ENCODE results near the gene MIS12.

The MIS12 gene

DNA sequence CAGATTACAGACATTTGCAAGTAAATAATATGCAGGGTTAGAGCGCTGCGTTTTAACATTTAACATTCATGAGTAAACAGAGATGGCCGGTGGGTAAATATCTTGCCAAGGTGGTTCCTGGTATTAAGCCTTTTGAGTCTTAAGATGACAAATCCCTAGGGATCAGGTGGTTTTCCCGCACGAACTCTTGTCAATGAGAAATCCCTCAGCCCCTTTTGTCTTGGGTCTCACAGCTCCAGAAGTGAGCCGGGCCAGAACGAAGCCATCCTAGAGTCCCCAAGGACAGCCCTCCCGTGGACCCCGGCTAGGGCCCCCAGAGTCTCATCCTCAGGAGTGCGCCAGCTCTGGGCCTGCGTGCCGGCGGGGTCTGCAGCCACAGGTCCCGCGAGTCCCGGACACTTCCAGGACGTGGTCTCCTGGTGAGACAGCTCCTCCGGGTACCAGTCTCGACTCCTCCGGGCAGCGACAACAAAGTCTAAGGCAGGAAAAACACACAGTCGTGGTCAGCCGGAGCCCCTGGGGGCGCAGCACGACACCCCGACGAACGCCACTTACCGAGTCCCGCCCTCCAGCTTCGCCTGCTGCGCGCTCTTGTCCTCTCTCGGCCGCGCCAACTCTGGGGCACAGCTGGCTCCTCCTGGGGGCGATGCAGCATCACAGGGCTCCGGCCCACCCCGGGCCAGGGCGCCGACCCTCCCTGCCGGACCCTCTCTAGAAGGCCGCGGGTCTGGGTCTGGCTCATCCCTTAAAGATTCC, 13.3 kb downstream of the MIS12 start:
- peak in 29 of 56 donors; percentile 3 to 56 (median 23) for DNase-seq

DNA sequence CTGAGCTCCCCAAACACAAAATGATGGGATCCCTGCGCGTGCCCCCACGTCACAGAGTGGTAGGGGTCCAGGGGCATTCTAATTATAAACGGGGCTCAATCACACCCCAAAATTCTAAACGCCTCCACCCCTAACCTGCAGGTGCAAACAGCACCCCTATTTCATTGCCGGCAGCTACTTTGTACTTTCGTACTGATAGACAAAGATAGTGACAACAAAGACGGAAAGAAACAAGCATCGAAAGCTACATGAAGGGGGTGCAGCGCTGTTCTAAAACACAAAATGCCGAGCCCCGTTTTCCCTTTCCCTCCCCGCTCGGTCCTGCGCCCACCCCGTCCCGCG, 13.9 kb downstream of the MIS12 start:
- DNase-seq = peak in 2 of 56 donors; percentile 17 to 37

DNA sequence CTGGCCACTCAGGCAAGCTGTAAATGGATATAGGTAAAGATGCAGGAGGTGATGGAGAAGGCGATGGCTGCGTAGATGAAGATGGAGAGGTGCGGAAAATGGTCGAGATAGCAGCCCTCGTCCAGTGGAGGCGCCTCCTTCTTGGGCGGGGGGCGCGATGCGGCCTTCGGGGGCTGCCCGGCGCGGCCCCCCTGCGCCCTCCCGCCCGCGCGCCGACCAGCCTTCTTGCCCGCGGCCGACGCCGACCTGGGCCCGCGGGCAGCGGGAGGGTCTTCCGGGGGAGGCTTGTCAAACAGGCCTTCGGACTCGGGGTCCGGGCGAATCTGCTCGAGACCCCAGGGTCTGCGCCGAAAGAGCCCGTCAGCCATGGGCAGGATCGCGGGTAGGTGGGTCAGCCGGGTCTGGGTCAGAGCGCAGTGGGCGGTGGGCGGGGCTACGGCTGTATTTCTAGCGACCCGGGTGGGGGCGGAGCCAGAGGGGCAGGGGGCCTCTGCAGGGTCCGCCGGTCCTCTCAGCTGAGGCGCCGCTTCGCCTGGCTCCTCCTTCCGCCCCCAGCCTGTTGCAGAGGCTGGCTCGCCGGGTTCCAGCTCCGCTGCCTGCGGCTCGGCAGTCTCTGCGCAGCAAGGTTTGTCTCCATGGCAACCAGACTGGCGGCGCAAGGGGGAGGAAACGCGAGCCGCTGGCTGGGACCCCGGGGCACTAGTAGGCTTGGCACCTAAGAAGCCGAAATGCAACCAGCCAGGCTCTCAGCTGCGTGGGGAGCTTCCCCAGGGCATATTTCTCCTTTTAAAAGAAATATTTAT, 14.4 kb downstream of the MIS12 start:
- peak in 54 of 56 donors; percentile 21 to 94 (median 84) for DNase-seq

DNA sequence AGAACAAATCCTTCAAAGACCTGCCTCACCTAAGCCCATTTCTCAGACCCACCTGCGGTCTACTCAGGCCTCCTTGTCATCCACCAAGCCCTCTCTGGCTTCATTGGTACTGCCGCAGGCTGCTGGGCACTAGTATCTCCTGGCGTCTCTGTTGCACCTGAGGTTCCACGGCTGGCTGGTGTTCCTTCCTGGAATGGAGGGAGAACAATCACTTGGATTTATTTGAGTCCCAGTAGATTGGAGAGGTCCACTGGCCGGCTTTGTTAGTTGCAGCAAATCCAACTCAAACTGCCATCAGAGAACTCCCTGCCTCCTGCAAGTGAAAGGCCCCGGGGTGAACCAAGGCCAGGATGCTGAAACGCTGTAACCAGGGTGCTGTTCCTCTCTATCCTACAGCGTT, 15.3 kb downstream of the MIS12 start:
- peak in 1 of 56 donors; percentile 6 for DNase-seq

DNA sequence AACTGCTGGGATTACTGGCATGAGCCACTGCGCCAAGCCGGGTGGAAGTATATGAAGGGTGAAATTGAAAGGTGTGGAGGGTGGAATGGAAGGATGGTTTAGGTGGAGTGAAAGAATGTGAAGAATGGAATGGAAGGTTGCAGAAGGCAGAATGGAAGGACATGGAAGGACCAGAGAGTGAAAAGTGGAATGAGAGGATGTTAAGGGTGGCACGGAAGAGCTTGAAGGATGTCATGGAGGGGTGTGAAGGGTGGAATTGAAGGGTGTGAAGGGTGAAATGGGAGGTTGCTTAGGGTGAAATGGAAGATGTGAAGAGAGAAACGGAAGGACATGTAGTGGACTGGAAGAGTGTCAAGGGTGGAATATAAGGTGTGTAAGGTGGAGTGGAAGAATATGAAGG, 16.2 kb downstream of the MIS12 start:
- DNase-seq = no peak

DNA sequence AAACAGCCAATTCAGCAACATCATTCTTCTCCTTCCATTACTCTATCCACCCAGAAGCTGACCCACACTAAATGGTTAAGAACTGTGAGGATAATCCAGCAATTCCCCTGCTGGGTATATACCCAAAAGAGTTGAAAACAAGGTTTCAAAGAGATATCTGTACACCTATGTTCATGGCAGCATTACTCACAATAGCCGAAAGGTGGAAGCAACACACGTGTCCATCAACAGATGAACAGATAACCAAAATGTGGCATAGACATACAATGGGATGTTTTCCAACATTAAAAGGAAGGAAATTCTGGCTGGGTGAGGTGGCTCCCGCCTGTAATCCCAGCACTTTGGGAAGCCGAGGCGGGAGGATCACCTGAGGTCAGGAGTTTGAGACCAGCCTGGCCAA, 19.9 kb downstream of the MIS12 start:
- no peak for DNase-seq

DNA sequence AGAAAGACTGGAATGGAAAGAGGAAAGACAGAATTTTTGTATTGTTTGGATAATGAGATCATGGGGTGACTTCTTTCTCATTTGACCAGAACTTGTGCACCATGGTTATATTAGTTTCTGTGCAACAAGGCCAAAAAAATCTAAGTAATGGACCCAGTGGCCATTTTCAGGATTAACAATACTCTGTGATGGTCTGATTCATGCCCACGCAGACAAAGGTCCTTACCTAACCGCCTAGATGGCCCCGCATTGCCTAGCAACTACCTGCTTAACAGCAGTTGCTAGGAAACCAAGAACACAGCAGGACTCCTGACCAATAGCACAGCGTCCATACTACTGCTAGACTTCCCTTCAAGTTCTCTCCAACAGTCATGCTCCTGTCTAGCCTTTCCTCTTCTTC, 22.4 kb downstream of the MIS12 start:
- peak in 7 of 56 donors; percentile 3 to 14 (median 9) for DNase-seq

DNA sequence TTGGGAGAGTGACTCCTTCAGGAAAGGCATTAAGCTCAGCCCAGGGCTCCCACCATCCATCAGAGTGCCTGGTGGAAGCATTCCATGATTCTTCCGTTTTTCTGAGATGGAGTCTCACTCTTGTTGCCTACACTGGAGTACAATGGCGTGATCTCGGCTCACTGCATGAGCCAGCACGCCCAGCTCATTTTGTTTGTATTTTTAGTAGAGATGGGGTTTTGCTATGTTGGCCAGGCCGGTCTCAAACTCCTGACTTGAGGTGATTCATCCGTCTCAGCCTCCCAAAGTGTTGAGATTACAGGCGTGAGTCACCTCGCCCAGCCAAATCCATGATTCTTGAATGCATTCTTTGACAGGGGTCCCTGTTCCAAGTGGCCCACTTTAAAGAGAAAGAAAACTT, 23.1 kb downstream of the MIS12 start:
- DNase-seq = no peak

DNA sequence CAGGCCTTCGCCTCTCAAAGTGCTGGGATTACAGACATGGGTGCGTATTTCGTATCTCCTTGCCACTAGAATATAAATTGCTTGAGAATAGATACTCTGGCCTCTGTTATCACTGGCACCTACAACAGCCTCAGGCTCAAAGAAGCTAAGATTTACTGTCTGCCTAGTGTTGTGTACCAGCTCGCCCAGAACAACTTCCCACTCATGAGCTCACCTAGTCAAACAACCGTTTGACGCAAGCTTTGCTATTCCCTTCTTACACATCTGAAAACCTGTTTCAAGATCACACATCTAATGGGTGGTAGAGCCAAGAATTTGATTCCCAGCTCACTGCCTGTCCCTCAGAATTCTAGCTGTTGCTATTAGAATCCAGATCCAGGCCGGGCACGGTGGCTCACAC, 24.4 kb downstream of the MIS12 start:
- DNase-seq = peak in 1 of 56 donors; percentile 25

DNA sequence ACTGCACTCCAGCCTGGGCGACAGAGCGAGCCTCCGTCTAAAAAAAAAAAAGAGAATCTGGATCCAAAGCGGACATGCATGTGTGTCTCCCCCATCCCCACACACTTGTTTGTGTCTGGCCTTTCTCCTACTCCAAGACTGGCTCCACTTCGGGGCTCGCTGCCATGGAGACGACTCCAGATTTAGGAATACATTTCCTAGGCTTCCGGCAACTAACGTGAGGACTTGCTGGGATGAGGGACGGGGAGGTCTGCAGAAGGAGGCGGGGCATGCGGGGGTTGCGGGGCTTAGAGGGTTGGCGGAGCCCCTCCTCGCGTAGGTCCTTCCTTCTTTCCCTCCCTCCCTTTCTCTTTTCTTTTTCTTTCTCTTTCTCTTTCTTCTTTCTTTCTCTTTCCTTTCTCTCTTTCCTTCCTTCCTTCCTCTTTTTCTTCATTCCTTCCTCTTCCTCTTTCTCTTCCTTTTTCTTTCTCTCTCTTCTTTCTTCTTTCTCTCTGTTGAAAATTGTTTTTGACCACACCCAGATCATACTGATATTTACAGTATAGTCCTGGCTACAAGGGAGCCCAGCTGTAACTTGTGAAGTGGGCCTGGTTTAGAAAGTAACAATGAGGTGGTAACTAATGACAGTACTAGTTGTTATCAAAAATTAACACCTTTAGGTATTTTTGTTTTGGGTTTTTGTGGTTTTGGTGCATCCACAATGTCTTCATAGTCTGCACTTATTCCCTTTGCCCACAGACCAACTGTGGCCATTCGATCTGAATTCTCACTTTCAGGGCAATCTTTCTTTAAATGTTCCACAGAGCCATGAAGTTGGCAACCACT, 25.2 kb downstream of the MIS12 start:
- DNase-seq = peak in 22 of 56 donors; percentile 2 to 68 (median 16)

DNA sequence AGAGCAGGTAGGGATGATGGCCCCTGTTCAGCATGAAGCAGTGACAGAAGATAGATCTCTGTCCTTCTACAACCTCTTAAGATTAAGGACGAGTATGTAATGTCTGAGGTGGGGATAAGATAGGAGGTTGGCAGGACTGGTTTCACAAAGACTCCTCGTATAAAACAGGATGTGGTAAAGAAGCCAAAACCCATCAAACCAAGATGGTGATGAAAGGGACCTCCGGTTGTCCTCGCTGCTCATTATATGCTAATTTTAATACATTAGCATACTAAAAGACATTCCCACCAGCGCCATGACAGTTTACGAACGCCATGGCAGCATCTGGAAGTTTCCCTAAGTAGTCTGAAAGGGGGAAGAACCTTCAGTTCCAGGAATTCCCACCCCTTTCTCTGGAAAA, 27.3 kb downstream of the MIS12 start:
- no peak for DNase-seq

DNA sequence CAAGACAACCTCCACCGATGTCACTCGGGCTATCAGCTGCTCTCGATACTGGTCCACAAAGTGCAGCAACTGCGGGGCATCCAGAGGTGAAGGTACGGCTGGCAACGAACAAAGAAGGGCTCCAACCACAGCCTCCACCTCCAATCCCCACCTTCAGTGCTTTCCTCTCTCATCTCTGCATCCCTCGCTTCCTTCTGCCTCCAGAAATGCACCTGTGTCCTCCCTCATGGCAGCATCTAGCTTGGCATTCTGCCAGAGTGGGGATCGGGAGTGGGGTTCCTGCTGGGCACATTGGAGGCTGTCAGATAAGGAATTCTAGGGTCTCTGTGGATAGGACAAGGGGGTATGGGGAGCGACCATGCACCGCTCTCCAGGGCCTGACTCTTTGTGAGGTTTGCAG, 28.6 kb downstream of the MIS12 start:
- DNase-seq = no peak

DNA sequence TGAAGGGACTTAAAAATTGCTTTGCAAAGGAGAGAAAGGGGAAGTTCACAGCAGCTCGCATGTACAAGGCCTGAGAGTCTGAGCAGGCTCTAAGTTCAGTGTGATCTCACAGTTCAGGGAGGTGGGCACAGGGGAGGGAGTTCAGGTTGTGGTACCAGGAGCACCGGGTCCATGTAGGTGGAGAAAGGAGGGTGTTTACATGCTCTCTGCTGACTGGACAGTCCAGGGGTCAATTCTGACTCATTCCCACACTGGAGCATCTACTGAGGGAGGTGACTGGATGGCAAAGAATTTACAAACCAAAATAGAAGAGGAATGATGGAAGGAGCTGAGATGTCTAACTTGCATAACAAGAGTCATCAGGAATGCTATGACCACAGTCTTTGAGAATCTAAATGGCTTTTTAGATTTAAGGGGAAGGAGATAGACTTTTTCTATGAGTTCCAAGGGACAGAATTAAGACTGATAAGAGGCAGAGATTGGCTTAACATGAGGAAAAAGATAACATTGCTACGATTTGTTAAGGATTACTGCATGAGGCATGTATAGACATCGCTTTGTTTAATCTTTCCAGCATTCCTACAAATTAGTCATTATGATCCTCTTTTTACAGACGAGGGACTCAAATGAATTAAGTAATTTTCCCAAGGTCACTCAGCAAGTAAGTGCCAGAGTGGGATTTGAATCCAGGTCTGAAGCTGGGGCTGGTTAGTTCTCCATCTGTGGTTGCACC, 29.9 kb downstream of the MIS12 start:
- DNase-seq = no peak

DNA sequence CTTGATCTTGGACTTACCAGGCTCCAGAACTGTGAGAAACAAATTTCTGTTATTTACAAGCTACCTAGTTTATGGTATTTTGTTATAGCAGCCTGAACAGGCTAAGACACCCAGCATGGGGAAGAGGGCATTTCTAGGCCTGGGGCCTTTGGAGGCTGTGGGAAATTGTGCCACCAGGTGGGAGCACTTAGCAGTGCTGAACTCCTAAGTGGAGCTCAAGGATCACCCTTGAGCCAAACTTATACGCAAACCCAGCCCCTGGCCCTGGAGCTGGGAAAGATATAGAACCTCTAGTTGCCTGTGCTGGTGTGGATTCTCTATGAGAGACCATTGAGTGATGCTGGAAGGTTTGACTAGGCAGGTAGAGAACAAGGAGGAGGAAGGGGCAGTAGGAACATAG, 36.1 kb downstream of the MIS12 start:
- DNase-seq = no peak

DNA sequence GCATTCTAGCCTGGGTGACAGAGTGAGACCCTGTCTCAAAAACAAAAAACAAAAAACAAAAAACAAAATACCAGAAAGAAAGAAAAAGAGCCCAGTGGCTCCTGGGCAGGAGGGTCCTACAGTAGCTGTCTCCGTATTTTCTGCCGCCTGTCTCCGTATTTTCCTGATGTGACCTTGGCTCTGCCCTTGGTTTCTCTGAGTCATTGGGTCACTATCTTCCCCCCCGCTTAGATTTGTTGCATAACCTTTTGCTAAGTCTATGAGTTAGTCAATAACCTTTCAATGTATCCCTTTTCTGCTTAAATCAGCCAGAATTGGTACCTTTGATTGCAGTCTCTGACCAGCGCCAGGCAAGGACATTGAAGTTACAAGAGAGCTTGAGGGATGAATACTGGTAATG, 36.9 kb downstream of the MIS12 start:
- DNase-seq = no peak

DNA sequence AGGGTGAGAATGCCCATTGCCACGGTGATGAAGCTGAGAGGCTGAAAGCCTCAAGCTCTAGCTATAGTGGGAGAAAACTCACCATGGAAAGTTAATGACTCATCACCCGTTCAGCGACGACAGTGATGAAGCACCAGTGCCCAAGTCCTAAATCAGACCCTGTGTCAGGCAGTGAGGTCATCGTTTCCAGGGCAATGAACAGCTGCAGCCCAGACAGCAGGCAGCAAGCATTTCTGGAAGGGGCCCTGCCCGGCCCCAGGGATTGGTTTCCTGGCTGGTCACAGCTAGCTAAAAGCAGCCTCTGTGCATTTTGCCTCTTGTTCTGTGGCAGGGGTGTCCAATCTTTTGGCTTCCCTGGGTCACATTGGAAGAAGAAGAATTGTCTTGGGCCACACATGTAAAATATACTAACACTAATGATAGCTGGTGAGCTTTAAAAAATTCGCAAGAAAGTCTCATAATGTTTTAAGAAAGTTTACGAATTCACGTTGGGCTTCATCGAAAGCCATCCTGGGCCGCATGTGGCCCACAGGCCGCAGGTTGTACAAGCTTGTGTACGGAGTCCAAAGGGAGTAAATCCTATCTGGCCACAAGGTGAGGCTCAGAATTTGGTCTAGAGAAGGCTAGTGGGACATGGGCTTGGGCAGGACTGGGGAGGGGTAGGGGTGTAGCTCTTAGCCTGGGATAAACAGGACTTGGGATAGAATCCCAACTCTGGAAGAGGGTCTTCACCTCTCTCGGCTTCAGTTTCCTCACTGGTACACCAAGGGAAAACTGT, 40.6 kb downstream of the MIS12 start:
- peak in 51 of 56 donors; percentile 4 to 92 (median 64) for DNase-seq

DNA sequence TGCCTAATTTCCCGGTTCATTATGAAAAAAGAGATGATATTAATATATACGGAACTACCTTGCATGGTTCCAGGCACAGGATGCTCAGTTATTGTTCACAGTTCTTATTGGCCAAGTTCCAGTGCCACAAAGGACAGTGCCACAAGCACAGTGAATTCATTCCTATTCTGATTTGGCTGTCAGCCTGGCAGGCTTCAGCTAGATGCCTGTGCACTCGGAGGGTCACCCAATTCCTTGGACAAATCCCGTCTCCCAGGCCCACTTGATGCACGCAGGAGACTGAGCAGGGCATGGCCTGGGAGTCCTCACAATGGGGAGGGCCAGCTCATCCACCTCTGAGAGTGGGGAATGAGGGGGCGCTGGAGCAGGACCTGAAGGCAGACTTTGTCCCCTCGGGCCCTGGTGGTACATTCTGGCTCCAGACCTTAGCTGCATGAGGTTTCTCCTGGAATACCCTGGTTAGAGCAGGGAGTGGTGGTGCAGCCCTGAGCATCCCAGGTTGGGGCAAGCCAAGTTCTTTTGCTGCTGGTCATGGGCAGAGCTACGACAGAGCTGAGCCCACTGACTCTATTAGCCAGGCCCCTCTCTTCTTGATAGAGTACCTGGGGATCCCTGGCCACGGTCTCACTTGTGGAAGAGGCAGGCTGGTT, 41.4 kb downstream of the MIS12 start:
- peak in 1 of 56 donors; percentile 30 for DNase-seq

DNA sequence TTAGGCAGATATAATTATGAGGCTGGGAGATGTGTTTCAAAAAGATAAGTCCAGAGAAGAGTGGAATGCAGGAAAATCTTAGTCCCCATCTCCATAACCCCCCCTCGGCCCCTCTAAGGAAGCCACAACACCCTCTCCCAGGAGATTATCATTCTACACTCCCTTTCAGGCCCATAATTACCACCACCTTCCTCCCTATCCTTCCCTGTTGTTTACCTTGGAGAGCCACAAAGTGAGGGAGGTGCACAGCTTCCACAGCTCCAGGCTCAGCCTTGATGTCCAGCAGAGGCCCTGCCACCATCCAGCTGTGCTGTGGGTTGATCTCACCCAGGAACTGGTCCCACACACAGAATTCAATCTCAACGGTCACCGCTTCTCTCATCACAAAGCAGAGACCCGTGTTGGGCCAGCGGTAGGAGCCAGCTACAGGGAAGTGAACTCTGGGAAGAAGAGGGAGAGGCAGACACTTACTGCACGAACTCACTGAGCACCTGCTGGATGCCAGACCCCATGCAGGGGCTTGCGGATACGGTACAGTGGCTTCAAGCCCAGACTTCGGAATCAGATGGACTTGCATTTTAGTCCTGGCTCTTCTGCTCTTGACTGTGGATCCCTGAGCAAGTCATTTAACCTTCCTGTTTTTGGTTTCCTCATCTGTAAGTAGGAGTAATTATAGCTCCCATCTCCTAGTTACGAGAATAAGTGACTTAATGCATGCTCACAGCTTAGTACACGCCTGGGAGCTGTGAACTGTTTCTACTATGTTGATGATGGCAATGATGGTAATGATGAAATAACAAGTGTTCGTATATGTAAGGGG, 44.1 kb downstream of the MIS12 start:
- DNase-seq = no peak

DNA sequence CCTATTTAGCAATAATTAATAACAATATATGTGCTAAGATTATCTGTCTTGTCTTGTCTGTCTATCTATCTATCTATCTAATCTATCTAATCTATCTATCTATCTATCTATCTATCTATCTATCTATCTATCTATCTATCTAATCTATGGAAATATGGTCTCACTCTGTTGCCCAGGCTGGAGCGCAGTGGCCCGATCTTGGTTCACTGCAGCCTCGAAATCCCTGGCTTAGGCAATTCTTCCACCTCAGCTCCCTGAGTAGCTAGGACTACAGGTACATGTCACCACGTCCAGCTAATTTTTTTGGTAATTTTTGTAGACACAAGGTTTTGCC, 44.7 kb downstream of the MIS12 start:
- DNase-seq = no peak
